Measurements from ENCODE around the gene PSMB3.

DNA sequence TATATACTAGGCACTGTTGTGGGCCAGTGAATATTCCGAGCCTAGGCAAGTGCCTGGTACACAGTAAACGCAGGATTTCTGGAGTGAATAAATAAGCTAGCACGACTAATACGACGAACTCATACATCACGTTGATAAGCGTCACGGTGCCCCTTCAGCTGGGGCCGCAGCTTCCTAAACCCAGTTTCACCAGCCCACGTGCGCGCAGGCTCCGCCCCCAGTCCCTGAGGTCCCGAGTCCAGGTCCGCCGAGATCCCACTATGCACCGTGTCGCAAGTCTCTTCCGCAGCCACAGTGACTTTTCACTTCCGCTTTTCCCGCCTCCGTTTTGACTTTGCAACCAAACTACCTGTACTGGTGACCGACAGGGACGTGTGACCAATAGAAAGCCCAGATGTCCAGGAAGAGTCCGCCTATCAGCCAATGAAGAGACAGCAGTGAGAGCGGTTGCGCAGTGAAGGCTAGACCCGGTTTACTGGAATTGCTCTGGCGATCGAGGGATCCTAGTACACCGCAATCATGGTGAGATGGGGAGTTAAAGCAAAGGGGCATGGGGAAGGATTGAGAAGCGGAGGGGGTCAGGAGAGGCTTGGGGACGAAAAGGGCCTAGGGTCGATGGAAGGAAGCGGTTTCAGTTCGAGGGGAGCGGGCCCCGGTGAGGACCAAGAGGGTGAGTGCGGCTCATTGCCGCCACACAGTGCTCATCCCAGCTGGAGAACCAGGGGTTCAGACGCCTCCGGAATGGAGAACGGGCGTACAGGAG is at the start of gene PSMB3:
- TF ChIP-seq, protein P1, sequence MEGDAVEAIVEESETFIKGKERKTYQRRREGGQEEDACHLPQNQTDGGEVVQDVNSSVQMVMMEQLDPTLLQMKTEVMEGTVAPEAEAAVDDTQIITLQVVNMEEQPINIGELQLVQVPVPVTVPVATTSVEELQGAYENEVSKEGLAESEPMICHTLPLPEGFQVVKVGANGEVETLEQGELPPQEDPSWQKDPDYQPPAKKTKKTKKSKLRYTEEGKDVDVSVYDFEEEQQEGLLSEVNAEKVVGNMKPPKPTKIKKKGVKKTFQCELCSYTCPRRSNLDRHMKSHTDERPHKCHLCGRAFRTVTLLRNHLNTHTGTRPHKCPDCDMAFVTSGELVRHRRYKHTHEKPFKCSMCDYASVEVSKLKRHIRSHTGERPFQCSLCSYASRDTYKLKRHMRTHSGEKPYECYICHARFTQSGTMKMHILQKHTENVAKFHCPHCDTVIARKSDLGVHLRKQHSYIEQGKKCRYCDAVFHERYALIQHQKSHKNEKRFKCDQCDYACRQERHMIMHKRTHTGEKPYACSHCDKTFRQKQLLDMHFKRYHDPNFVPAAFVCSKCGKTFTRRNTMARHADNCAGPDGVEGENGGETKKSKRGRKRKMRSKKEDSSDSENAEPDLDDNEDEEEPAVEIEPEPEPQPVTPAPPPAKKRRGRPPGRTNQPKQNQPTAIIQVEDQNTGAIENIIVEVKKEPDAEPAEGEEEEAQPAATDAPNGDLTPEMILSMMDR (IDR thresholded peaks at IDR 0.05): peak in 2 of 3 experiments; percentile 2 to 26
- TF ChIP-seq POLR2A (IDR thresholded peaks at IDR 0.05): no peak
